Measurements from ENCODE around the gene OSBPL9.

OSBPL9 gene

DNA sequence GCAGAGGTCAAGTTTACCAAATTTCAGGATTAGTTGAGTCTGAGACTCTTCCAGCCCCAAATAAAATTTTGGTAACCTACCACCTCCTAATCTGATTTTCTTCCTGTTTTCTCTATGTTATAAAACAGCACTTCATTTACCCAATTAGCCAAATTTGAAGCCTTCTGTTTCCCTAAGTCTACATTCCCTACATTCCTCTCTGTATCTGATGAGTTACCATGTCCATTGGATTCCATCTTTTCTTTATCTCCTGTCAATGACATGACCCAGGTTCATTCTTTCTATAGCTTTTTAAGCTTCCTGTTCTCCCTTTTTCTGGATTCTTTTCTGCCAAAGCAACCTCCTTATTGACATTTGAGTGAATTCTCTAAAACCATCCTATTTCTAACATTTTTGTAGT is 72.8 kb downstream of the OSBPL9 start:
- H3K4me3 ChIP-seq (ENCODE audit: low read length) = no peak overlapping the region
- H3K79me2 ChIP-seq (ENCODE audit: low read length) = peaks cover 12% of the 10 kb centered on the region; the same call in 1 of the 2 replicates
- H3K9ac ChIP-seq (ENCODE audit: low read length) = no peak overlapping the region
- no peak overlapping the region for H2AFZ ChIP-seq (ENCODE audit: low read length)
- no peaks in the 10 kb centered on the region for H4K20me1 ChIP-seq (ENCODE audit: insufficient read depth, low read length)
- H3K36me3 ChIP-seq (replicated peaks; ENCODE audit: insufficient read depth, low read length) = no peaks in the 10 kb centered on the region
- peaks cover 19% of the 10 kb centered on the region for H3K4me1 ChIP-seq (ENCODE audit: low read length)
- H3K9me2 ChIP-seq (replicated peaks; ENCODE audit: insufficient read depth, low read length) = no peaks in the 10 kb centered on the region
- DNase-seq = no peak
- no peaks in the 10 kb centered on the region for H3K9me3 ChIP-seq (replicated peaks; ENCODE audit: insufficient read depth, low read length)
- no peak overlapping the region for H3K27ac ChIP-seq (ENCODE audit: low read length)
- TF ChIP-seq, protein P1, sequence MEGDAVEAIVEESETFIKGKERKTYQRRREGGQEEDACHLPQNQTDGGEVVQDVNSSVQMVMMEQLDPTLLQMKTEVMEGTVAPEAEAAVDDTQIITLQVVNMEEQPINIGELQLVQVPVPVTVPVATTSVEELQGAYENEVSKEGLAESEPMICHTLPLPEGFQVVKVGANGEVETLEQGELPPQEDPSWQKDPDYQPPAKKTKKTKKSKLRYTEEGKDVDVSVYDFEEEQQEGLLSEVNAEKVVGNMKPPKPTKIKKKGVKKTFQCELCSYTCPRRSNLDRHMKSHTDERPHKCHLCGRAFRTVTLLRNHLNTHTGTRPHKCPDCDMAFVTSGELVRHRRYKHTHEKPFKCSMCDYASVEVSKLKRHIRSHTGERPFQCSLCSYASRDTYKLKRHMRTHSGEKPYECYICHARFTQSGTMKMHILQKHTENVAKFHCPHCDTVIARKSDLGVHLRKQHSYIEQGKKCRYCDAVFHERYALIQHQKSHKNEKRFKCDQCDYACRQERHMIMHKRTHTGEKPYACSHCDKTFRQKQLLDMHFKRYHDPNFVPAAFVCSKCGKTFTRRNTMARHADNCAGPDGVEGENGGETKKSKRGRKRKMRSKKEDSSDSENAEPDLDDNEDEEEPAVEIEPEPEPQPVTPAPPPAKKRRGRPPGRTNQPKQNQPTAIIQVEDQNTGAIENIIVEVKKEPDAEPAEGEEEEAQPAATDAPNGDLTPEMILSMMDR (IDR thresholded peaks at IDR 0.05; ENCODE audit: low read length) = no peak
- TF ChIP-seq EZH2phosphoT487 (IDR thresholded peaks at IDR 0.05; ENCODE audit: low read length) (no peak), EZH2 (optimal IDR thresholded peaks at IDR 0.05; ENCODE audit: low read depth, low read length) (no peak)
- H3F3A ChIP-seq (ENCODE audit: insufficient read depth, low read length) = 0 out of 2 replicates have a peak, but pooled peaks cover 7% of the 10 kb centered on the region
- H3K27me3 ChIP-seq (replicated peaks; ENCODE audit: insufficient read depth, low read length) = no peaks in the 10 kb centered on the region
- H3K4me2 ChIP-seq (ENCODE audit: low read depth, low read length) = peak overlapping the region; percentile 54; the same call in 1 of the 2 replicates

DNA sequence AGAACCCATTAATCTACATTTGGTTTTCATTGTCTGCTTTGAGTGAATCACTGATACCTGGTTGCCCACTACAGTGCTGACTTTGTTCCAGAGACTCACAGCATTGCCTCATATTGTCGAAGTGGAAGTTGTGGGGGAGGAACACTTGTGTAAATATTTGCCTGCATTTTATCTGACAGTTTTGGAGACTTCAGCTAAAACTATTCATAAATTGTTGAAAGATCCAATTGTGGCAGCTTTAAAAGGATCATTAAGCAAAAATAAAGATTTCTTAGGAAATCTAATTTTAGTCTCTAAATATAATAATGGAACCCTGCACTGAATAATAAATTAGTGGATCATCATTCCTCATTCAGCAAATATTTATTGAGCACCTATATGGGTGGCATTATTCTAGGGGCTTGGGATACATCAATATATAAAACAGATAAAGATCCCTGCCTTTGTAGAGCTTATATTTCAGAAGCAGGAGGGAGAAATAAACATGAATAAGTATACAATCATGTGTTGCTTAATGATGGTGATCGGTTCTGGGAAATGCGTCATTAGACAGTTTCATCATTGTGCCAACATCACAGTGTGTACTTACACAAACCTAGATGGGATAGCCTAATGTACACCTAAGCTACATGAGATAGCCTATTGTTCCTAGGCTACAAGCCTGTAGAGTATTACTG is 73.5 kb downstream of the OSBPL9 start:
- Histone ChIP-seq H3K4me2 (ENCODE audit: low read depth, low read length) (no peak overlapping the region), H3K27ac (ENCODE audit: low read length) (no peak overlapping the region), H3K4me3 (ENCODE audit: low read length) (no peak overlapping the region), H3K9me3 (replicated peaks; ENCODE audit: insufficient read depth, low read length) (no peaks in the 10 kb centered on the region), H3K9me2 (replicated peaks; ENCODE audit: insufficient read depth, low read length) (no peaks in the 10 kb centered on the region), H3K27me3 (replicated peaks; ENCODE audit: insufficient read depth, low read length) (no peaks in the 10 kb centered on the region), H3F3A (ENCODE audit: insufficient read depth, low read length) (0 out of 2 replicates have a peak, but pooled peaks cover 7% of the 10 kb centered on the region), H3K9ac (ENCODE audit: low read length) (no peak overlapping the region), H4K20me1 (ENCODE audit: insufficient read depth, low read length) (no peaks in the 10 kb centered on the region), H2AFZ (ENCODE audit: low read length) (no peak overlapping the region), H3K4me1 (ENCODE audit: low read length) (peaks cover 19% of the 10 kb centered on the region), H3K36me3 (replicated peaks; ENCODE audit: insufficient read depth, low read length) (no peaks in the 10 kb centered on the region), H3K79me2 (ENCODE audit: low read length) (peaks cover 12% of the 10 kb centered on the region; the same call in 1 of the 2 replicates)
- DNase-seq = no peak
- TF ChIP-seq EZH2phosphoT487 (IDR thresholded peaks at IDR 0.05; ENCODE audit: low read length) = no peak
- TF ChIP-seq, protein P1 (IDR thresholded peaks at IDR 0.05; ENCODE audit: low read length) = no peak

DNA sequence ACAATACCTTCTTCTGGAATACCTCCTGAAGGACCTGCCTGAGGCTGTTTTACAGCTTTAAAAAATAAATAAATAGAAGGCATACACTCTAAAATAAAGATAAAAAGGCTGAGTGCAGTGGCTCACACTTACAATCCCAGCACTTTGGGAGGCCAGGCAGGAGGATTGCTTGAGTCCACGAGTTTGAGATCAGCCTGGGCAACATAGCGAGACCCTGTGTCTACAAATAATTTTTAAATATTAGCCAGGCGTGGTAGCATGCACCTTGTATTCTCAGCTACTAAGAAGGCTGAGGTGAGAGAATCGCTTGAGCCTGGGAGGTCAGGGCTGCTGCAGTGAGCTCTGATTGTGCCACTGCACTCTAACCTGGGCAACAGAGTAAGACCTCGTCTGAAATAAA is 75.0 kb downstream of the OSBPL9 start:
- Histone ChIP-seq H3K4me2 (ENCODE audit: low read depth, low read length) (no peak overlapping the region), H3K4me3 (ENCODE audit: low read length) (no peak overlapping the region), H3K79me2 (ENCODE audit: low read length) (peaks cover 16% of the 10 kb centered on the region; the same call in 1 of the 2 replicates), H3K9me3 (replicated peaks; ENCODE audit: insufficient read depth, low read length) (no peaks in the 10 kb centered on the region), H3K4me1 (ENCODE audit: low read length) (peaks cover 19% of the 10 kb centered on the region), H3K36me3 (replicated peaks; ENCODE audit: insufficient read depth, low read length) (no peaks in the 10 kb centered on the region), H3K9ac (ENCODE audit: low read length) (no peak overlapping the region), H3K27me3 (replicated peaks; ENCODE audit: insufficient read depth, low read length) (no peaks in the 10 kb centered on the region), H3F3A (ENCODE audit: insufficient read depth, low read length) (0 out of 2 replicates have a peak, but pooled peaks cover 7% of the 10 kb centered on the region), H4K20me1 (ENCODE audit: insufficient read depth, low read length) (no peaks in the 10 kb centered on the region), H3K9me2 (replicated peaks; ENCODE audit: insufficient read depth, low read length) (no peaks in the 10 kb centered on the region), H3K27ac (ENCODE audit: low read length) (no peak overlapping the region), H2AFZ (ENCODE audit: low read length) (no peak overlapping the region)
- no peak for DNase-seq
- TF ChIP-seq EZH2 (optimal IDR thresholded peaks at IDR 0.05; ENCODE audit: low read depth, low read length) = no peak
- TF ChIP-seq EZH2phosphoT487 (IDR thresholded peaks at IDR 0.05; ENCODE audit: low read length) = no peak
- TF ChIP-seq, protein P1 (IDR thresholded peaks at IDR 0.05; ENCODE audit: low read length) = no peak

All from MM.1S (cell line).